8988T (cell line): Measurements from ENCODE around the gene P2RX2.

Experiments
- DNase-seq: peaks from one replicate; pipeline ENCODE4 v3.0.0; 2011

P2RX2 gene

DNA sequence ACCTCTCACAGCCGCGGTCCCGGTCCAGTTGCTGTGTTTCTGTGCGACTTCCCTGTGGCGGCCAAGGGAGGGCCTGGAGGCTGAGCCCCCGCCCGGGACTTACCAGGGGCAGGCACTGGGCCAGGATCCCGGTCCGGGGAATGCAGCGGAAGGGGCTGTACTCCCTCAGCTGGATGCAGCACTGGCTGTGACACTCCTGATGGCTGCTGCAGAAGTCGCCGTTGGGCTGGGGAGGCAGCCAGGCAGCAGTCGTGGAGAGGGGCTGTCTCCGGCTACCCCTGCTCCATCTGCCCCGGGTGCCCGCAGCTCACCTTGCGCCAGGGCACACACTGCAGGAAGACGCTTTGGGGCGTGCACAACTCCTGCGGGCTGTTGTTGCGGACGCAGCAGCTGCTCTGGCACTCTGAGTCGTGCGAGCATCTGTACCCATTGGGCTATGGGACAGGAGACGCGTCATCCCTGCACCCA, 14.4 kb upstream of the P2RX2 start:
- no peak for DNase-seq

DNA sequence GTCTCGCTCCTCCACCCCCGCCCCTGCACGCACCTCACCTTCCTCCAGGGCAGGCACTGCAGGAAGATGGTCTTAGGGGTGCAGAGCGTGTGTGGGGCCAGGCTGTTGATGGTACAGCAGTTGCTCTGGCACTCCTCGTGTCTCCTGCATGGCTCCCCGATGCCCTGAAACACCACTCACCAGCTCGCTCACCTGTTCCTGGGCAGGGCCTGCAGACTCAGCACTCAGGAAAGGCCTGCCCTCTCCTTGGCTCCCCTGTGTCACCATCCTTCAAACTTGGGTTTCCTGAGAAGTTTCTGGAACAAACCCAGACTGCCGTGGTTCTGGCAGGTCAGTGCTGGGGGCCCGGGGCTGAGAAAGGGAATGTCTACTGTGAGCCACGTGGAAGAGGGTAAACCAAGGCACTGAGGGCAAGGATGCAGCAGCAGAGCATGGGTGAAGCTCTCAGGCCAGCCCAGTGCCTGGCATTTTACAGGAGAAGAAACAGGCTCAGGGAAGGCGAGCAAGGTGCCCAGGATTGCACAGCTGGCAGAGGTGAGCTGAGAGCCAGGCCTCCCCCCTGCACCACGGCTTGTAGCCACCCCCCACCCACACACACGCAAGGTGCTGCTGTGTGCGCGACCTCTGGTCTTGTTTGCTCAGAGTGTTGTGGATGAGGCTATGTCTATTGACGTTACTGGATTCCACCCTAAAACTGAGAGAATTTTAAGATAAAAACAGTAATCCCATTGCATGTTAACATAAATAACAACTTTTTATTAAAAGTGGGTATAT, 13.7 kb upstream of the P2RX2 start:
- no peak for DNase-seq

DNA sequence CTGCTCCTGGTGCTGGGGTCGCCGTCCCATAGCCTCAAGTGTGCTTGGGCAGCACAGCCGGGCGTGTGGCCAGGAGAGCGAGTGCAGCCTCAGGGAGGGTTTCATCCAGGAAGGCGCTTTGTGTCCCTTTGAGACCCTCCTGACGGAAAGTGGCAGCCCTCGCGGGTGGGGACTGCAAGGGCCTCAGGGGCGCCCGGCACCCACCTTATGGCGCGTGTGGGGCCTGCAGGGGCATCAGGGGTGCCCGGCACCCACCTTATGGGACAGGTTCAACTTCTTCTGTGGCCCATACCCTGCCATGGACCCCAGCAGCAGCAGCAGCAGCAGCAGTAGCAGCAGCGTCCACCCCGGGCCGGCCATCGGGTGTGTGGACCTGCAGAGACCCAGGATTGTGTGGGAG, 12.7 kb upstream of the P2RX2 start:
- no peak for DNase-seq

DNA sequence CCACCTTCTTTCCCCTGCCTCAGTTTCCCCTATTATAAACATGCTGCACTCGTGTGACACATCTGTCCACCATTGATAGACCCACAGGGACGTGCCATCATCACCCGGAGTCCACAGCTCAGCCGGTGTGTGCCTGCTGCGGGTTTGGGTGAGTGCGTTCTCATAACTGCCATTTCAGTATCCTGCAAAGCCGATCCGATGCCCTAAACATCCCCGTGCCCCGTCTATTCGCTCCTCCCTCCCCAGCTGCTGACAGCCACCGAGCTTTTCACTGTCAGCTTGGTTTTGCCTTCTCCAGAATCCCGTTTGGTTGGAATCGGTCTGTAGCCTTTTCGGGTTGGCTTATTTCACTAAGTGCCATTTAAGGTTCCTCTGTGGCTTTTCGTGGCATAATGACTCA, 12.1 kb upstream of the P2RX2 start:
- DNase-seq, result no peak

DNA sequence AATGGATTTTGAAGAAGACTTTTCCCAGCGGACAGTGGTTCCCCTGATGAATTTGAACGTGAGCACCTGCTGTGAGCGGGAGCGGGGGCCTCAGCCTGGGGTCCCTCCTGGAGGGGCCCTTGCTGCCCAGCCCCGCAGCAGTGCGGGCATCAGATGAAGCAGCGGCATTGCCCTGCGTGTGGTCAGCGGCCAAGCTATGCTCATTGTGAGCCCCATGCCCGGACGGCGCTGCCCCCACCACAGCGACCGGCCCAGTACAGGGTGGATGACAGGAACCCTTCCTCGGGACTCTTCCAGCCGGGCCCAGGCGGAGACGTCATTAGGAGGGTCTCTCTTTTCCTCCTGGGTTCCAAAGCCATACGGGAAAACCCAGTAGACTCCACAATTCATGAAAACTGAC, 11.6 kb upstream of the P2RX2 start:
- DNase-seq, result no peak

DNA sequence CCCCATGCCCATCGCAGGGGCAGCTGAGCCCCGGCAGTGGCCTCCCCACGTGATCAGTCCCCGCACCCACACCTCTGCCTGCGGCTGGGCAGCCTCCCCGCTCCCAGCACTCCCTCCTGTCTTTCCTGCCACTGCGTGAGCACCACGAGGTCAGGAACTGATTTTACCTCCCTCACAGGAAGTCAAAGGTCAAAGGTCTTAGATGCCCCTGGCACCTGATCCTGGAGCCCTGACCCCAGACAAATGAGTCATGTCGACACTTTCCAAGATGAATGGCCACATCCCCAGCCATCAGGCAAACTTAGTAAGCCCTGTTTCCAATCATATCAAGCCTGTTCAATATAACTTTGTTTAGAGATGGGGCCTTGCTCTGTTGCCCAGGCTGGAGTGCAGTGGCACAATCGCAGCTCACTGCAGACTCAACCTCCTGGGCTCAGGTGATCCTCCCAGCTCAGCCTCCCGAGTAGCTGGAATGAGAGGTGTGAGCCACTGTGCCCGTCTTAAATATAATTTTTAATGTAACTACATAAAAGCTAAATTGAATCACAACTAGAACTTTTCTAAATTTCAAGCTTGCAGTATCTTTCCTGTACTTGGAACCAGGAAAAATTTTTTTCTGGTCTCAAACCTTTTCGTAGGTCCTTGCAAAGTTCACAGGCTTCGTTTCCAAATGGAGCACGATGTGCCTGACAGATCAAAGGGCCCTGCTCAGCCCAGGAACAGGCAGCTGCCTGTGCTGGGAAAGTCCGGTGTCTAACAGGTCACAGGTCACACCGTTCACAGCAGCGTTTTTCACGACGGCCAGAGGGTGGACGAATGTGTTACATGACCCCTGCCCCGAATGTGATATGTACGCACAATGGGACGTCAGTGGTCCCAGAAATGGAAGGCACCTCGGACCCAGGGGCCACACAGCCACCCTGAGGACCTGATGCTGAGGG, 10.1 kb upstream of the P2RX2 start:
- no peak for DNase-seq

DNA sequence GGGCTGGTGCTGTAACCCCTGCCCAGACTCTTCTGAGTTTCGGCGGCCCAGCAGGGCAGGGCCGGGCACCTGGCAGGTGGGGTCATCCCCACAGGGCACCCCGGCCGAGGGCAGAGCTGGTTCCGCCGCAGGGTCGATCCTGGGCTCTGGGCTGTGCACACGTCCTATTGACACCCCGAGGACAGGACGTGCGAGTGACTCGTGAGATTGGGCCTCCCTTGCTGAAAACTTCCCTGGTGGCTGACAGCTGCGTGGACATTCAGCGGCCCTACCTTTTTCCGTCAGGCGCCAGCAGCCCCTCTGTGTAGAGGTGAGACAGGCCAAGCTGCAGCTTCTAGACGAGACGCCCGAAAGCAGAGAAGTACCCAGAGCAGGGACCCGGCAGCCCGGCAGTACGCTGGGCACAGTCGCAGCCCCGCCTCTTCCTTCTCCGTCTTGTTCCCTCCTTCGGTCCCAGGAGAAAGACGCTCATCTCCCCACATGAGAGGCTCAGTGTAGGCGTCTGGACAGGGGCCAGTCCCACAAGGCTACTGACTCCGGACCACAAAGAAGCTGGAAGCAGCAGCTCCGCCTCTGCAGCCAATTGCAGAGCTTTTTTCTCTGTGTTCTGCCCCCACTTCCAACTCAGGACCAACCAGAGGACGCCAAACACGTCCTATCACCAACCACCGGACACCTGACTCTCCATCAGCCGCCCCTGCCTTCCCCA, 8.4 kb upstream of the P2RX2 start, which contains the start of gene LRCOL1:
Gene LRCOL1, minus strand, starts transcription at position 532 of the 709 bp plus-strand sequence. CDS start 4,331 bp downstream, outside the sequence.
- DNase-seq, result no peak

DNA sequence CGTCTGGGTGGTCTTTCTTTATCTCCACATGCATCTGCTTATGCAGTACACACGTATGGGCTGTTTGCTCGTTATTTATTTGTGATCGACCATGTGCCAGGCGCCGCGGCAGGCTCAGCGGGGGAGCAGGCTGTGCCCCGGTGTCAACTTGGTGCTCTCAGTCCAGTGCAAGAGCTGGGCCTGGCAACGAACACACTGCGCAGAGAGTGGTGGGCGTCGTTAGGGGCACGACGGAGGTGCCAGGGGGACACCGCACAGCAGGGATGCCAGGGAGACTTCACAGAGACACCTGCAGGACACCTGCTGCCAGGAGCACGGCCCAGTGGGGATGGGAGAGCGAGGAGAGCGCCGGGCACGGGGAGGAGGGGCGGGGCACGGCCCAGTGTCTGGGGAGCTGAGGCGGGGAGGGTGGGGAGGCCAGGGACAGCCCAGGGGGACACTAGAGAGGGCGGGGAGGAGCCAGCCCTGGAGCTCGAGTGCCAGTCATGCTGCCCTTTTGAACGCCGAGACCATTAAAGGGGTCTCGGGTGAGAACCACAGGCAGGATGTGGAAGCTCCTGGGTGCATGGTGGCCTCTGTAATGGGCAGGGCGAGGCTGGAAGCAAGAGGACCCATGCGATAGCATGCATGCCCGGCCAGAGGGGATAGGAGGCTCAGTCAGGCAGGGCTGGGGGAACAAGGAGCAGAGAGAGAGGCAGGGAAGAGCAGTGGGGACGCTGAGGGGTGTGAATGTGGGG, 7.5 kb upstream of the P2RX2 start:
- no peak for DNase-seq

DNA sequence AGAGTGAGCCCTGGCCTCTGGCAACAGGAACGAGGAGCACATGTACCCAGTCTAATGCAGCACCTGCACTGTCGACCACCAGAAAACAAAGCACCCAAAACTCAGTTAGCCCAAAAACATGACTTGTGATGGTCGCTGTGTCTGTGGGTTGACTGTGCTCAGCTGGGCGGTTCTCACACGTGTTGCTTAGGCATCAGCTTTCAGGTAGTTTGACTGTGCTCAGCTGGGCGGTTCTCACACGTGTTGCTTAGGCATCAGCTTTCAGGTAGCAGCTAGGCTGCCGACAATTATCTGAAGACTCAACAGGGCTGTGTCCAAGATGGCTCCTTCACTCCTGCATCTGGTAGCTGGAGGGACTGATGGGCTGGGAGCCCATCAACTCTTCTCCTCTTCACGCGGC, 7.0 kb upstream of the P2RX2 start:
- no peak for DNase-seq

DNA sequence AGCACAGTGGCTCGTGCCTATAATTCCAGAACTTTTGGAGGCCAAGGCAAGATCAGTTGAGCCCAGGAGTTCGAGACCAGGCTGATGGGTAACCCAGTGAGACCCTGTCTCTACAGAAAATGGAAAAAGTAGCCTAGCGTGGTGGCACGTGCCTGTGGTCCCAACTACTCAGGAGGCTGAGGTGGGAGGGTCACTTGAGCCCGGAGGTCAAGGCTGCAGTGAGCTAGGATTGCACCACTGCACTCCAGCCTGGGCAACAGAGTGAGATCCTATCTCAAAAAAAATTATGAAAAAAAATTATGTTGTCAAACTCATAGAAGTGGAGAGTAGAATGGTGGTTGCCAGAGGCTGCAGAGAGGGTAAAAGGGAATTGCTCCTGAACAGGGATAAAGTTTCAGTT, 4.5 kb upstream of the P2RX2 start:
- DNase-seq, result no peak

DNA sequence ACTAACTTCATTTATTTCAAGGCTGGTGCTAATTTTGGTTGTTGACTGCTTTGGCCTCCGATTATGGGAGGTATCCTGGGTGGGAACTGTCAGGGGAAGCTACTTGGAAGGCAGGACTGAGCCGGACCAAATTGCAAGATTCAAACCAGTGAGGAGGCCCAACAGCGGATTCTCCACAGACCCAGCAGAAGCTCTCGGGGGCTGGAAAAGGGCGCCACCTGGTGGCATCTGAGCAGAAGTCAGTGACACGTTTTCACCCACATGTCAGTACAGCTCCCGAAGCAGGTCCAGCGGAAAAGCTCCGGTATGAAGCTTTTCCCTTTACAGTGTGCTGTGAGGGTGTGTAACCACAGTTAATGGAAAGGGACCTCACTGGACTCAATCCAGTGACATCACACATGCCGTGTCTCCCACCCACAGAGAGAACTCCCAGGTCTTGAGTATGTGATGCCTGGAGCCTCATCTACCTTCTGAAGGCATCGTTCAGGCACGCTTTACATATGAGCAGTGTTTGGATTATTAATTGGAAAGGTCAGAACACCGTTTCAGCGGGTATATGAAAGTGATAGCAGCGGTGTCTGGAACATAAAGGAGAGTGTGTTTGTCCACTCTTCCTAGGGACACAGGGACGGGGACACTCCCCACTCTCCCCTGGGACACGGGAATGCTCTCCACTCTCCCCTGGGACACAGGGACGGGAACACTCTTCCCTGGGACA, 3.6 kb upstream of the P2RX2 start:
- peak; percentile 83 for DNase-seq

DNA sequence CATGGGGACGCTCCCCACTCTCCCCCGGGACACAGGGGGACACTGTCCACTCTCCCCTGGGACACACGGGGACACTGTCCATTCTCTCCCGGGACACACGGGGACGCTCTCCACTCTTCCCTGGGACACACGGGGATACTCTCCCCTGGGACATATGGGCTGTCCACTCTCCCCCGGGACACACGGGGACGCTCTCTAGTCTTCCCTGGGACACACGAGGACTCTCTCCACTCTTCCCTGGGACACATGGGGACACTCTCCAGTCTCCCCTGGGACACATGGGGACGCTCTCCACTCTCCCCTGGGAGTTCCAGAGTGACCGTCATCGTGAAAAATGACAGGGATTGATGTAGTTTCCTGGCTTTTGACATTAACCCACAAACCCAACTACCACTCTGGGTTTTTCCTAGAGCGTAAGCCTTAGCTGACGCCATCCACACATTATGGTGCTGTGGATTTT, 3.0 kb upstream of the P2RX2 start:
- no peak for DNase-seq

DNA sequence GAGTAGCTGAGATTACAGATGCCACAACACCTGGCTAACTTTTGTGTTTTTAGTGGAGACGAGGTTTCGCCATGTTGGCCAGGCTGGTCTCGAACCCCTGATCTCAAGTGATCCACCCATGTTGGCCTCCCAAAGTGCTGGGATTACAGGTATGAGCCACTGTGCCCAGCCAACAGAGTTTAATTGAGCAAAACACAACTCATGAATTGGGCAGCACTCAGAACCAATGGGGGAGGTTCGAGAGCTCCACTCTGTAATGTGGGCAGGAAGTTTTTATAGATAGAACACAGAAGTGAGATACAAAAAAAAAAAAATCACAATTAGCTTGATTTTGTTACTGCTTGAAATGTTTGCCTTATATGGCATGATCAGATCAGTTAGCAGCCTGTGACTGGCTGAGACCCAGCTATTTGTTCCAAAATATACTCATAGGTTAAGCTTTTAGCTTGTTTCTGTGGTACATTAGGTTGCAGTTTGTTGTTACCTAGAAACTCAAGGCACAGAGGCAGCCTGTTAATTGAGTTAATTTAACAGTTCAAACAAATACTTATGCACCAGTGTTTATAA, 1.4 kb upstream of the P2RX2 start:
- no peak for DNase-seq

DNA sequence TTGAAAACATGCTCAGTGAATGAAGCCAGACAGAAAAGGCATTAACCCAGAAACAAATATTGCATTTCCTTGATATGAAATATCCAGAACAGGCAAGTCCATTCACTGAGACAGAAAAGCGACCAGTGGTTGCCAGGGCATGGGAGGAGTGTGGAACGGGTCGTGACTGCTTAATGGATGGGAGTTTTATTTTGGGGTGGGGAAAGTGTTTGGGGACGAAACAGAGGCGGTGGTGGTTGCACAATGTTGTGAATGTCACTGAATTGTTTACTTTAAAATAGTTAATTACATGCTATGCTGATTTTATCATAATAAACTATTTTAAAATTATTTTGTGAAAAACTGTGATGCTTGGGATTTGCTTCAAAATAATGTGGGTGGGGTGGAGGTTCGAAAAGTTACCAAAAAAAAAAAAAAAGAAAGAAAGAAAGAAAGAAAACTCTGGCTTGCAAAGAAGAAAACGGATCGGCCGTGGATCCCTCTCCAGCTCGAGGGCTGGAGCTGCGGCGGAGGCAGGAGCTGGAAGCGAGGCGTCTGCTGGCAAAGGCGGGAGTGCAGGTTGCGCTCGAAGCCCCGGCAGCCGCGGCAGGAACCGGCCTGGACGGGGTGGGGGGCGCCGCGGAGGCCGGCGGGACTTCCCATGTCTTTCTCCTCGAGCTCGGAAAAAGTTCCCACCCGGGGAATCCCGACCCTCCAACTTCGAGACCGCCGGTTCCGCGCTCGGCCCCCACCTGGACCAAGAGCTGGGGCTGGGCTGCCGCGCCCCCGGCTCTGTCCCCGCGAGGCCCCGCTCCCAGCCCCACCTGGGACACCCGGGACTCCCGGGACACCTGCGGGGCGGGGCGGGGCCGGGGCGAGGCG, 524 bp upstream of the P2RX2 start:
- no peak for DNase-seq

DNA sequence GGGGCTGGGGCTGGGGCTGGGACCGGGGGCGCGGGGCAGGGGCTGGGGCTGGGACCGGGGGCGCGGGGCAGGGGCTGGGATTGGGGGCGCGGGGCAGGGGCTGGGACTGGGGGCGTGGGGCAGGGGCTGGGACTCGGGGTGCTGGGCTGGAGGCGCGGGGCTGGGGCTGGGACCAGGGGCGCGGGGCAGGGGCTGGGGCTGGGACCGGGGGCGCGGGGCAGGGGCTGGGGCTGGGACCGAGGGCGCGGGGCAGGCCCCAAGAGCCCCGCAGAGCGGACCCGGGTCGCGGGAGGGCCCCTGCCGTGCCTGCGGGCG, 452 bp downstream of the P2RX2 start:
- no peak for DNase-seq

DNA sequence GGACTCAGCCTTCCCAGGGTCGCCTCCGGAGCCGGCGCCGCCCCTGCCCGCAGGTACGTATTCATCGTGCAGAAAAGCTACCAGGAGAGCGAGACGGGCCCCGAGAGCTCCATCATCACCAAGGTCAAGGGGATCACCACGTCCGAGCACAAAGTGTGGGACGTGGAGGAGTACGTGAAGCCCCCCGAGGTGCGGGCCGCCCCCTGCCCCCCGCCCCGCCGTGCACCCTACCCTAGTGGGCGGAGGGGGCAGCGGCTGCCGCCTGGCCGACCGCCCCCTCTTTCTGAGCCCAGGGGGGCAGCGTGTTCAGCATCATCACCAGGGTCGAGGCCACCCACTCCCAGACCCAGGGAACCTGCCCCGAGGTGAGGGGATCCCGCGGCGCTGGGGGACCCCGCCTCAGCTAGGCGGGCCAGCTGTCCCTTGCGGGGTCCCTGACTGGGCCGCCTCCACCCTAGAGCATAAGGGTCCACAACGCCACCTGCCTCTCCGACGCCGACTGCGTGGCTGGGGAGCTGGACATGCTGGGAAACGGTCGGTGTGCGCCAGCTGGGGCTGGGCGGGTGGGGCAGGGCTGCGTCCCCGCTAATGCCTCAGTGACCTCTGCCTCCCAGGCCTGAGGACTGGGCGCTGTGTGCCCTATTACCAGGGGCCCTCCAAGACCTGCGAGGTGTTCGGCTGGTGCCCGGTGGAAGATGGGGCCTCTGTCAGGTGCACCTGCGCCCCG, 973 bp downstream of the P2RX2 start:
- DNase-seq, result no peak

DNA sequence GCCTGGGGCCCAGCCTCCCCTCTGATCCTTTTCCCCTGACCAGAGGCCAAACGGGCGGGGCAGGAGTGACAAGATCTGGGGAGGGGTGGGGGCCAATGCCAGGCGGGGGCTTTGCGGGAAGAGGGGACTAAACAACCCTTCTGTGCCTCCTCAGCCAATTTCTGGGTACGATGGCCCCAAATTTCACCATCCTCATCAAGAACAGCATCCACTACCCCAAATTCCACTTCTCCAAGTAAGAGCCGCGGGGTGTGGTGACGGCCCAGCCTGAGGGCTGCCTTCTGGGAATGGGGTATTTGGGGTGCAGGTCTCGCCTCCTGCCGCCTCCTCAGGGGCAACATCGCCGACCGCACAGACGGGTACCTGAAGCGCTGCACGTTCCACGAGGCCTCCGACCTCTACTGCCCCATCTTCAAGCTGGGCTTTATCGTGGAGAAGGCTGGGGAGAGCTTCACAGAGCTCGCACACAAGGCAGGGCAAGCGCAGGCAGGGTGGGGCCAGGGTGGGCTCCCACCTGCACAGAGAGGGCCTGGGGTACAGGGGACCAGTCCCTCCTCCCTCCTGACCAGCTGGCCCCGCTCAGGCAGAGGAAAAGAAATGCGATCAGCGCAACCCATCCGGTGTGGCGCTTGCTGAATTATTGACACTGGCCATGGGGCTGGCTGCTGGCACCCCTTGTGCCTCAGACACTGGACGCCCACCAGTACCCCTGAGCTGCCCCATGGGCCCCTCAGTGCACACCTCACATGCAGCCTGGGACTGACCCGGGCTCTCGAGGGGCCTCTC, 1.7 kb downstream of the P2RX2 start:
- no peak for DNase-seq

DNA sequence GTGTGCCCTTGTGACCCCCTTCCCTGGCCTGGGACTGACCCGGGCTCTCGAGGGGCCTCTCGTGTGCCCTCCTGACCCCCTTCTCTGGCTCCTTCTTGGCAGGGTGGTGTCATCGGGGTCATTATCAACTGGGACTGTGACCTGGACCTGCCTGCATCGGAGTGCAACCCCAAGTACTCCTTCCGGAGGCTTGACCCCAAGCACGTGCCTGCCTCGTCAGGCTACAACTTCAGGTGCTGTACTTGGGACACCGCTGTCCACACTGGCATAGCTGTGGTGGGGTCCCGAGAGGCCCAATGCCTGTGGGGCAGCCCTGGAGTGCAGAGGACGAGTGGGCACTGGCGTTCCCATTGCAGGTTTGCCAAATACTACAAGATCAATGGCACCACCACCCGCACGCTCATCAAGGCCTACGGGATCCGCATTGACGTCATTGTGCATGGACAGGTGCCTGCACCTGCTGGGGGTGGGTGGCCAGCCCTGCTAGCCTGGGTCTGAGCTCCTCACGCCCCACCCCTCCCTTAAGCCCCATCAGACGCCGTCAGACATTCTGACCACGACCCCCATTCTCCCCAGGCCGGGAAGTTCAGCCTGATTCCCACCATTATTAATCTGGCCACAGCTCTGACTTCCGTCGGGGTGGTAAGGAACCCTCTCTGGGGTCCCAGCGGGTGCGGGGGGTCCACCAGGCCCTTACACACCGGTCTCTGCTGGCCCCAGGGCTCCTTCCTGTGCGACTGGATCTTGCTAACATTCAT, 2.5 kb downstream of the P2RX2 start:
- no peak for DNase-seq
